HCT116 (cell line): ENCODE data around the gene PRKCD.

Experiments
- CBX3 ChIP-seq: IDR thresholded peaks from 2 replicates; pipeline ENCODE4 v1.6.1; 2012; ENCODE audit warnings: low read depth
- EZH2 ChIP-seq: fragments of 200-600 bp; sonication (generic); IDR thresholded peaks from 2 replicates; pipeline ENCODE4 v1.6.1; 2017; ENCODE audit warnings: antibody characterized with exemption, mixed run types
- JUND ChIP-seq: IDR thresholded peaks from 2 replicates; pipeline ENCODE4 v1.6.1; 2012
- POLR2A ChIP-seq: IDR thresholded peaks from 2 replicates; pipeline ENCODE4 v1.7.0; 2011; ENCODE audit warnings: borderline replicate concordance; ENCODE audit not compliant: insufficient read depth, insufficient read length; ENCODE audit errors: extremely low read depth
- RAD21 ChIP-seq: IDR thresholded peaks from 2 replicates; pipeline ENCODE4 v1.6.1; 2012; ENCODE audit warnings: low read depth, mild to moderate bottlenecking
- TCF7L2 ChIP-seq: IDR thresholded peaks from 2 replicates; pipeline ENCODE4 v1.7.0; 2011; ENCODE audit warnings: borderline replicate concordance, inconsistent platforms; ENCODE audit not compliant: insufficient read depth, insufficient read length; ENCODE audit errors: extremely low read depth
- YY1 ChIP-seq: IDR thresholded peaks from 2 replicates; pipeline ENCODE4 v1.6.1; 2011; ENCODE audit warnings: low read length, low read depth, moderate library complexity, mild to moderate bottlenecking; ENCODE audit not compliant: insufficient replicate concordance; ENCODE audit errors: extremely low read depth
- ZFX ChIP-seq: fragments of 450-650 bp; IDR thresholded peaks from 2 replicates; pipeline ENCODE4 v1.6.1; 2017
- ZNF274 ChIP-seq: fragments of 200-500 bp; sonication (Bioruptor generic); IDR thresholded peaks from 2 replicates; pipeline ENCODE4 v1.6.1; 2014; ENCODE audit warnings: mild to moderate bottlenecking, low read depth, low read length, inconsistent platforms
- TF ChIP-seq, protein P1 (sequence below), 3 experiments: fragments of 200-600 bp in 1 of 3; sonication (generic) in 1 of 3; IDR thresholded peaks in 2 of 3; conservative IDR thresholded peaks in 1 of 3; 2 replicates each; pipeline ENCODE4 v1.5.1; 2012 to 2017; ENCODE audit warnings: low read depth in 2 of 3, low read length in 2 of 3, antibody characterized with exemption in 1 of 3, borderline replicate concordance in 1 of 3, control low read depth in 1 of 3, mild to moderate bottlenecking in 1 of 3, mixed read lengths in 1 of 3, mixed run types in 1 of 3, moderate library complexity in 1 of 3; ENCODE audit not compliant: insufficient read depth in 1 of 3
- TF ChIP-seq, protein P2 (sequence below): IDR thresholded peaks from 2 replicates; pipeline ENCODE4 v1.6.1; 2012; ENCODE audit warnings: low read depth
- TF ChIP-seq, protein P3 (sequence below): IDR thresholded peaks from 2 replicates; pipeline ENCODE4 v1.6.1; 2012
- TF ChIP-seq, protein P4 (sequence below): IDR thresholded peaks from 2 replicates; pipeline ENCODE4 v1.6.1; 2011; ENCODE audit warnings: mild to moderate bottlenecking, low read length, moderate library complexity; ENCODE audit not compliant: insufficient replicate concordance; ENCODE audit errors: extremely low read depth
- TF ChIP-seq, protein P5 (sequence below): IDR thresholded peaks from 2 replicates; pipeline ENCODE4 v1.6.1; 2012

DNA sequence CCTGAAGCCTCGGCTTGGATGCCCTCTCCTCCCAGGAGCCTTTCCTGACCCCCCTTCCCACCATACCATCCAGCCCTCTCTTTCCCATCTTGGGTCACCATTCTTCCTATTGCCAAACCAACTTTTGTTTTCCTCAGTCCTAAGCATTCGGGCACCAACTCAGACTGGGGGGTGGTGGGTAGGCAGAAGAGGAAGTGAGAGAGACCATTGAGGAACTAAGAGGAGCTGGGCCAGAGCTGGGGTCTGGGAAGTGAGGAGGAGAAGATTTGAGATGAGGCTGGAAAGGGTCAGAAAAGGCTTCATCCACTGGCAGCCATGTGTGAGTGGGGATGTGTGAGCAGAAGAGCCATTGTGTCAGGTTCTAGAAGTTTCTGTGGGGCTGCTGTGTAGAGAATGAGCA is 57.1 kb downstream of the PRKCD start:
- TF ChIP-seq, protein P1, sequence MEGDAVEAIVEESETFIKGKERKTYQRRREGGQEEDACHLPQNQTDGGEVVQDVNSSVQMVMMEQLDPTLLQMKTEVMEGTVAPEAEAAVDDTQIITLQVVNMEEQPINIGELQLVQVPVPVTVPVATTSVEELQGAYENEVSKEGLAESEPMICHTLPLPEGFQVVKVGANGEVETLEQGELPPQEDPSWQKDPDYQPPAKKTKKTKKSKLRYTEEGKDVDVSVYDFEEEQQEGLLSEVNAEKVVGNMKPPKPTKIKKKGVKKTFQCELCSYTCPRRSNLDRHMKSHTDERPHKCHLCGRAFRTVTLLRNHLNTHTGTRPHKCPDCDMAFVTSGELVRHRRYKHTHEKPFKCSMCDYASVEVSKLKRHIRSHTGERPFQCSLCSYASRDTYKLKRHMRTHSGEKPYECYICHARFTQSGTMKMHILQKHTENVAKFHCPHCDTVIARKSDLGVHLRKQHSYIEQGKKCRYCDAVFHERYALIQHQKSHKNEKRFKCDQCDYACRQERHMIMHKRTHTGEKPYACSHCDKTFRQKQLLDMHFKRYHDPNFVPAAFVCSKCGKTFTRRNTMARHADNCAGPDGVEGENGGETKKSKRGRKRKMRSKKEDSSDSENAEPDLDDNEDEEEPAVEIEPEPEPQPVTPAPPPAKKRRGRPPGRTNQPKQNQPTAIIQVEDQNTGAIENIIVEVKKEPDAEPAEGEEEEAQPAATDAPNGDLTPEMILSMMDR (IDR thresholded peaks at IDR 0.05 in 2 of 3, conservative IDR thresholded peaks at IDR 0.05 in 1 of 3; ENCODE audit: borderline replicate concordance in 1 of 3, insufficient read depth in 1 of 3, low read depth in 2 of 3, low read length in 2 of 3) = no peak
- TF ChIP-seq POLR2A (no peak), EZH2 (no peak), ZFX (no peak), RAD21 (no peak), ZNF274 (no peak), TCF7L2 (no peak), YY1 (no peak), JUND (no peak), CBX3 (no peak)
- TF ChIP-seq, protein P2, sequence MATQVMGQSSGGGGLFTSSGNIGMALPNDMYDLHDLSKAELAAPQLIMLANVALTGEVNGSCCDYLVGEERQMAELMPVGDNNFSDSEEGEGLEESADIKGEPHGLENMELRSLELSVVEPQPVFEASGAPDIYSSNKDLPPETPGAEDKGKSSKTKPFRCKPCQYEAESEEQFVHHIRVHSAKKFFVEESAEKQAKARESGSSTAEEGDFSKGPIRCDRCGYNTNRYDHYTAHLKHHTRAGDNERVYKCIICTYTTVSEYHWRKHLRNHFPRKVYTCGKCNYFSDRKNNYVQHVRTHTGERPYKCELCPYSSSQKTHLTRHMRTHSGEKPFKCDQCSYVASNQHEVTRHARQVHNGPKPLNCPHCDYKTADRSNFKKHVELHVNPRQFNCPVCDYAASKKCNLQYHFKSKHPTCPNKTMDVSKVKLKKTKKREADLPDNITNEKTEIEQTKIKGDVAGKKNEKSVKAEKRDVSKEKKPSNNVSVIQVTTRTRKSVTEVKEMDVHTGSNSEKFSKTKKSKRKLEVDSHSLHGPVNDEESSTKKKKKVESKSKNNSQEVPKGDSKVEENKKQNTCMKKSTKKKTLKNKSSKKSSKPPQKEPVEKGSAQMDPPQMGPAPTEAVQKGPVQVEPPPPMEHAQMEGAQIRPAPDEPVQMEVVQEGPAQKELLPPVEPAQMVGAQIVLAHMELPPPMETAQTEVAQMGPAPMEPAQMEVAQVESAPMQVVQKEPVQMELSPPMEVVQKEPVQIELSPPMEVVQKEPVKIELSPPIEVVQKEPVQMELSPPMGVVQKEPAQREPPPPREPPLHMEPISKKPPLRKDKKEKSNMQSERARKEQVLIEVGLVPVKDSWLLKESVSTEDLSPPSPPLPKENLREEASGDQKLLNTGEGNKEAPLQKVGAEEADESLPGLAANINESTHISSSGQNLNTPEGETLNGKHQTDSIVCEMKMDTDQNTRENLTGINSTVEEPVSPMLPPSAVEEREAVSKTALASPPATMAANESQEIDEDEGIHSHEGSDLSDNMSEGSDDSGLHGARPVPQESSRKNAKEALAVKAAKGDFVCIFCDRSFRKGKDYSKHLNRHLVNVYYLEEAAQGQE = no peak
- TF ChIP-seq, protein P3, sequence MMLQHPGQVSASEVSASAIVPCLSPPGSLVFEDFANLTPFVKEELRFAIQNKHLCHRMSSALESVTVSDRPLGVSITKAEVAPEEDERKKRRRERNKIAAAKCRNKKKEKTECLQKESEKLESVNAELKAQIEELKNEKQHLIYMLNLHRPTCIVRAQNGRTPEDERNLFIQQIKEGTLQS = no peak
- TF ChIP-seq, protein P4, sequence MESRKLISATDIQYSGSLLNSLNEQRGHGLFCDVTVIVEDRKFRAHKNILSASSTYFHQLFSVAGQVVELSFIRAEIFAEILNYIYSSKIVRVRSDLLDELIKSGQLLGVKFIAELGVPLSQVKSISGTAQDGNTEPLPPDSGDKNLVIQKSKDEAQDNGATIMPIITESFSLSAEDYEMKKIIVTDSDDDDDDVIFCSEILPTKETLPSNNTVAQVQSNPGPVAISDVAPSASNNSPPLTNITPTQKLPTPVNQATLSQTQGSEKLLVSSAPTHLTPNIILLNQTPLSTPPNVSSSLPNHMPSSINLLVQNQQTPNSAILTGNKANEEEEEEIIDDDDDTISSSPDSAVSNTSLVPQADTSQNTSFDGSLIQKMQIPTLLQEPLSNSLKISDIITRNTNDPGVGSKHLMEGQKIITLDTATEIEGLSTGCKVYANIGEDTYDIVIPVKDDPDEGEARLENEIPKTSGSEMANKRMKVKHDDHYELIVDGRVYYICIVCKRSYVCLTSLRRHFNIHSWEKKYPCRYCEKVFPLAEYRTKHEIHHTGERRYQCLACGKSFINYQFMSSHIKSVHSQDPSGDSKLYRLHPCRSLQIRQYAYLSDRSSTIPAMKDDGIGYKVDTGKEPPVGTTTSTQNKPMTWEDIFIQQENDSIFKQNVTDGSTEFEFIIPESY = no peak
- TF ChIP-seq, protein P5, sequence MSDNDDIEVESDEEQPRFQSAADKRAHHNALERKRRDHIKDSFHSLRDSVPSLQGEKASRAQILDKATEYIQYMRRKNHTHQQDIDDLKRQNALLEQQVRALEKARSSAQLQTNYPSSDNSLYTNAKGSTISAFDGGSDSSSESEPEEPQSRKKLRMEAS = no peak
